DND-41 (cell line): Measurements from ENCODE around the gene ARPC1A.

Experiments
- CTCF ChIP-seq: IDR thresholded peaks from 2 replicates; pipeline ENCODE4 v1.5.1; 2012; ENCODE audit warnings: borderline replicate concordance, low read length, moderate library complexity, mild to moderate bottlenecking; ENCODE audit not compliant: poor library complexity, severe bottlenecking; ENCODE audit errors: extremely low read depth
- EZH2 ChIP-seq: IDR thresholded peaks from 3 replicates; pipeline ENCODE4 v1.6.1; 2012; ENCODE audit warnings: borderline replicate concordance, low read depth, mild to moderate bottlenecking, moderate library complexity, low read length, inconsistent platforms; ENCODE audit not compliant: severe bottlenecking

- TF ChIP-seq CTCF = no peak
- TF ChIP-seq EZH2 = no peak
These were observed 78.1 kb downstream of the ARPC1A start for GRCh38 chr7:99403764-99404163.
